Stimulated activated memory B cell treated with anti-CD40 and anti-IgM and Interleukin-4, amounts not matched to agents 10 μg/mL and 1 μg/mL and 100 μg/mL, for 72 hours (primary cell): Measurements from ENCODE around the gene ST7.

Experiments
- ATAC-seq: fragments of 150-1000 bp; cut with Tn5 transposase; 2 replicates; pipeline ENCODE4 v1.10.0; 2021
- H3K27ac Mint-ChIP-seq: one replicate; pipeline ENCODE4 v1.8.0; 2022; ENCODE audit warnings: mild to moderate bottlenecking, mixed read lengths
- H3K27me3 Mint-ChIP-seq: one replicate; pipeline ENCODE4 v1.8.0; 2022; ENCODE audit warnings: mixed read lengths
- H3K36me3 Mint-ChIP-seq: one replicate; pipeline ENCODE4 v1.8.0; 2022; ENCODE audit warnings: mixed read lengths
- H3K4me1 Mint-ChIP-seq: one replicate; pipeline ENCODE4 v1.8.0; 2022; ENCODE audit warnings: mixed read lengths
- H3K4me3 Mint-ChIP-seq: one replicate; pipeline ENCODE4 v1.8.0; 2022; ENCODE audit warnings: mild to moderate bottlenecking, moderate library complexity, mixed read lengths
- H3K9me3 Mint-ChIP-seq: one replicate; pipeline ENCODE4 v1.8.0; 2022; ENCODE audit warnings: mixed read lengths

The ST7 gene

GRCh38 chr7:117200786-117201458 is 247.6 kb downstream of the ST7 start:
- ATAC-seq, result no peak
- H3K27me3 Mint-ChIP-seq, result no peaks in the 10 kb centered on the region
- no peaks in the 10 kb centered on the region for H3K4me1 Mint-ChIP-seq
- no peak overlapping the region for H3K4me3 Mint-ChIP-seq
- no peaks in the 10 kb centered on the region for H3K9me3 Mint-ChIP-seq
- peaks cover 70% of the 10 kb centered on the region for H3K36me3 Mint-ChIP-seq
- no peak overlapping the region for H3K27ac Mint-ChIP-seq

- Mint-ChIP-seq H3K27ac (no peak overlapping the region), H3K4me1 (no peaks in the 10 kb centered on the region), H3K9me3 (no peaks in the 10 kb centered on the region), H3K36me3 (peaks cover 62% of the 10 kb centered on the region), H3K27me3 (no peaks in the 10 kb centered on the region), H3K4me3 (no peak overlapping the region)
- ATAC-seq, result no peak
These were observed 249.2 kb downstream of the ST7 start for GRCh38 chr7:117202511-117202910.

DNA sequence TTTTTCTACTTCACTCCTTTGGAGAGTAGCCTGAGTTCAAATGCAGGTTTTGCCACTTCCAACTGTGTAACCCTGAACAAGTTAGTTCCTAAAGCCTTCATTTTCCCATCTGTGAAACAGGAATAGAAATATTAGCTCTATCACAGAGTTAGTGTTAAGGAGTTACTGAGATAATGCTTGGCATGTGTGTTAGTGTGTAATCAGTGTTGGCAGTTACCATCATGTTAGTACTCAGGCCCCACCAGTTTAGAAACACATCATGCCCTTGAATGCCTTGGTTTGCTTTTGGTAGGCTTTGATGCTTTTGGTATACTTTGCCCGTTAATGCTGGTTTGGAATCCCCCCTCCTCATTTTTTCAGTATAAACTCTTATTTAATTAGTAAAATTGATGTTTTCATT is 249.9 kb downstream of the ST7 start:
- Mint-ChIP-seq H3K9me3 (no peaks in the 10 kb centered on the region), H3K4me1 (no peaks in the 10 kb centered on the region), H3K4me3 (no peak overlapping the region), H3K27me3 (no peaks in the 10 kb centered on the region), H3K36me3 (peaks cover 58% of the 10 kb centered on the region), H3K27ac (no peak overlapping the region)
- ATAC-seq, result no peak

DNA sequence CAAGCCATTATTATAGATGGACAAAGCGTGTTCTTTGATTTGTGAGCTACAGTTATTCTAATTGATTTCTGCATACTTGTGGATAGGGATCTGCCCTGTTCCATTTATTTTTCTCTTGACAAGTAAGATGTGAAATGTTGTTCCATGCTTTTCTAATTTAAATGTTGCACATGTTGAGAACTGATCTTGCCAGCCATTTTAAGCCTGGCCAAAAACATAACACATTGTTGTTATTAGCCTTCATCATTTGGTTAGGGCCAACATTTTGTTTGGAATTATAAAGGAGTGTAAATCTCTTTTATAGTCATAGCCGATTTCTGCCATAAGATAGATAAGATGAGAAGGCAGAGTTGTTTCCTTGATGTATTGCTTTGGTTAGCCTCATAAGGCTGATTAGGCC is 252.6 kb downstream of the ST7 start:
- ATAC-seq, result no peak
- no peaks in the 10 kb centered on the region for H3K27me3 Mint-ChIP-seq
- no peak overlapping the region for H3K4me3 Mint-ChIP-seq
- H3K9me3 Mint-ChIP-seq, result no peaks in the 10 kb centered on the region
- H3K36me3 Mint-ChIP-seq, result peaks cover 57% of the 10 kb centered on the region
- no peak overlapping the region for H3K27ac Mint-ChIP-seq
- H3K4me1 Mint-ChIP-seq, result no peaks in the 10 kb centered on the region

DNA sequence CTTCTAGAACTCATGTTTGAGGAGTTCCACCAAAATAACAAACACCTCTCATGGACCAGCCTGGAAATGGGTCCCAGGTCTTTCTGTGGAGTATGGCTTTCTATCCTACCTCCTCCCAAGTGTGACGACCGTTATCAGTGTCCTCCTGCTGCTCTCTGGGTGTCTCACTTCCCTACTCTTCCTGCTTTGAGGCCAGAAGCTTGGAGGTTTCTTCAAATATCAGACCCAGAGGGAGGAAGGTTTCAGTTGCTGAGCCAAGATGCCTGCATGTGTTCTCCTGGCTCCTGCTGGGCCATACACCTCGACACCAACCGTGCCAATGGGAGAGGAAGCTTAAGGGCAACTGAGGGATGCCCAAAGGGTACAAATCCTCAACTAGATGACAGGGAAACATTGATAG is 255.0 kb downstream of the ST7 start:
- Mint-ChIP-seq H3K27ac (no peak overlapping the region), H3K4me3 (no peak overlapping the region), H3K36me3 (peaks cover 49% of the 10 kb centered on the region), H3K9me3 (no peaks in the 10 kb centered on the region), H3K27me3 (no peaks in the 10 kb centered on the region), H3K4me1 (no peaks in the 10 kb centered on the region)
- ATAC-seq, result no peak

DNA sequence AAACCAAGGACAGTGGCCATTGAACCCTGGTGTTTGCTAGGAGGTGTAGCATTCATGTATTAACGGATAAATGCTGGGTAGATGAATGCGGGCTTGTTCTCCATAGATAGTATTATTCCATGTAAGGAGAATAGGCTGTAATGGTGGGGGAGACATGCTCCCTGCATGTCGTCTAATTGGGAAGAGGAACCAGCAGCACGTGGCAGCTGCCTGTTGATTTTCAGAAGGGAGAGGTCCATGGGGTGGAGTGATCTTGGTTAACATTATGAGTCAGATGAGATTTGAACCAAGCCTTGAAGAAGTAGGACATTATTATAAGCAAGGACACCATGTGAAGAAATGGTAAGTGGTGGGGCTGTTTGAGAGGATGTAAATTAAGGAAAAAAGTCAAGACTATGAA is 257.1 kb downstream of the ST7 start:
- no peak for ATAC-seq
- no peaks in the 10 kb centered on the region for H3K27me3 Mint-ChIP-seq
- H3K9me3 Mint-ChIP-seq, result no peaks in the 10 kb centered on the region
- peaks cover 41% of the 10 kb centered on the region for H3K36me3 Mint-ChIP-seq
- no peaks in the 10 kb centered on the region for H3K4me1 Mint-ChIP-seq
- no peak overlapping the region for H3K27ac Mint-ChIP-seq
- no peak overlapping the region for H3K4me3 Mint-ChIP-seq

DNA sequence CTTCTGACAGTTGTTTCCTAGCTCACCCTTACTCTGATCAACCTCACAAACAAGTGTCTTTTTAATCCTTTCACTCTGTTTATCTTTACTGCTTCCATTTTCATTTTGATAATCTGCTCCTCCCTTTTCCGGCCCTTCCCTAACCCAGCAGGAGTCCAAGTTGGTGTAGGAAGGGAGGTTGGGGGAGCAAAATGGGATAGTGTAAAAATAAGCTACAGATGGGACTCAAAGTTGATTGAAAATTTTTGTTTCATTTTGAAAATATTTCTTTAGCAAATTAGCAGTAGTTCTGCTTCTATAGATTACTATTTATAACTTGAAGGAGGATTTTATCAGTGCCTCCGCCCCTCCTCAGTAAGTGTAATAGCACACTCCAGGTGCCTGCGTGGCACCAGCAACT is 257.6 kb downstream of the ST7 start:
- Mint-ChIP-seq H3K4me1 (no peaks in the 10 kb centered on the region), H3K4me3 (no peak overlapping the region), H3K27me3 (no peaks in the 10 kb centered on the region), H3K36me3 (peaks cover 41% of the 10 kb centered on the region), H3K9me3 (no peaks in the 10 kb centered on the region), H3K27ac (no peak overlapping the region)
- no peak for ATAC-seq

- Mint-ChIP-seq H3K36me3 (peaks cover 41% of the 10 kb centered on the region), H3K27me3 (no peaks in the 10 kb centered on the region), H3K4me1 (no peaks in the 10 kb centered on the region), H3K4me3 (no peak overlapping the region), H3K9me3 (no peaks in the 10 kb centered on the region), H3K27ac (no peak overlapping the region)
- ATAC-seq, result no peak
These were observed 258.3 kb downstream of the ST7 start for GRCh38 chr7:117211614-117212013.

DNA sequence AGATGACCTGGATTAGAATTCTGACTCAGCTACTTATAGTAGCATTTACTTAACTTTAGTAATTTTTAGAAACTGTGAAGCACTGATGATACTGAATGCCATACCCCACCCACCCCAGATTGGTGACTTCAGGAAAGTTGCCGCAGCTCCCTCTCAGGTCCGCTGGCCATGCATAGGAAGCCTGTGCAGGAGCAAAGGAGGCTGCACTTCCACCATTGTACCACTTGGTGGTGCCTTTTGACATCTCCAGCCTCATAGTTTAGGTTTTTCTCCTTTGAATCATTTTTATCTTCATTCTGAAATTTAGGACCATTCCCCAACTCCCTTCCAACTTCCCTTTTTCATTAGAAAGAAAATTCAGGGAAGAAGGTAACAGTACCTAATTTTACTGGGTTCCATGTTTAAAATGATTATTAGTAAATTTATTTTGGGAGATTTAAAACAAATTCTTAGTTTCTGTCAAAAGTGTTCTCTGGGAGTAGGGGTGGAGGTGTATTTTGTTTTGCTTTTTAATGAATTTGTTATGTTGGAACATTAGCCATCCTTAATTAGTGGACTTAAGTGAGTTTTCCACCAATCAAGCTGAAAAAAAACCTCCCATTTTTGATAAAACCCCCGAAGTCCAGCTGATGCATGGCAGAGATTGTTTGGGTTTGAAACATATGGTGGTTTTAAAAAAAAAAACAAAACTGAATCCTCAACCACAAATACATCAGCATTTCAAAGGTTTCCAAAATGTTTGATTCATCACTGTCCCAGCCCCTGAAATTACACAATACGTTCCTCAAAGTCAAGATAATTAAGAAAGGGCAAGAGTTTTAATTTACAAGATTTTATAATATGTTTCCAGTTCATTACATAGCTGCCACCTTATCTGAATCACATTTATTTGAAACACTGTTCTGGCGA is 259.9 kb downstream of the ST7 start:
- H3K27ac Mint-ChIP-seq, result no peak overlapping the region
- H3K27me3 Mint-ChIP-seq, result no peaks in the 10 kb centered on the region
- ATAC-seq, result no peak
- H3K4me1 Mint-ChIP-seq, result no peaks in the 10 kb centered on the region
- peaks cover 36% of the 10 kb centered on the region for H3K36me3 Mint-ChIP-seq
- no peak overlapping the region for H3K4me3 Mint-ChIP-seq
- no peaks in the 10 kb centered on the region for H3K9me3 Mint-ChIP-seq

DNA sequence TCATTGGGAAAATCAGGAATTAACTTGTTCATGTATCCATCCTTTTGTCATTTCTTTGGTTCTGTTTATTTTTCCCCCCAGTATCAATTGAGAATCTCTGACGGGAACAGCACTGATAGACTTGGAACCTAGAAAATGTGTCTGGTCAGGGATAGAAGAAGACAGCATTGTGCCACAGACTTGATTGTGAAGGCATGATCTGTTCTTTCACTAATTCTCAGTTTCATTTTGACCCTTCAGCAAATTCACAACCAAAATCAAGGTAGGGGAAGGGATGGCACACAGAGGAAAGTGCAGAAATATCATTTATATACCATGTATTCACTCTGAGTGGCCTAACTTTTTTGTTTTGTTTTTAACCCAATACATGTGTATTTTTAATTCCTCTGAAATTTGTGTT is 262.7 kb downstream of the ST7 start:
- no peak overlapping the region for H3K4me3 Mint-ChIP-seq
- H3K36me3 Mint-ChIP-seq, result peaks cover 28% of the 10 kb centered on the region
- H3K27ac Mint-ChIP-seq, result no peak overlapping the region
- ATAC-seq, result no peak
- H3K9me3 Mint-ChIP-seq, result no peaks in the 10 kb centered on the region
- no peaks in the 10 kb centered on the region for H3K27me3 Mint-ChIP-seq
- no peaks in the 10 kb centered on the region for H3K4me1 Mint-ChIP-seq

- H3K27ac Mint-ChIP-seq, result no peak overlapping the region
- ATAC-seq, result no peak
- no peaks in the 10 kb centered on the region for H3K27me3 Mint-ChIP-seq
- no peak overlapping the region for H3K4me3 Mint-ChIP-seq
- peaks cover 26% of the 10 kb centered on the region for H3K36me3 Mint-ChIP-seq
- no peaks in the 10 kb centered on the region for H3K9me3 Mint-ChIP-seq
- H3K4me1 Mint-ChIP-seq, result no peaks in the 10 kb centered on the region
These were observed 263.3 kb downstream of the ST7 start for GRCh38 chr7:117216436-117217069.

DNA sequence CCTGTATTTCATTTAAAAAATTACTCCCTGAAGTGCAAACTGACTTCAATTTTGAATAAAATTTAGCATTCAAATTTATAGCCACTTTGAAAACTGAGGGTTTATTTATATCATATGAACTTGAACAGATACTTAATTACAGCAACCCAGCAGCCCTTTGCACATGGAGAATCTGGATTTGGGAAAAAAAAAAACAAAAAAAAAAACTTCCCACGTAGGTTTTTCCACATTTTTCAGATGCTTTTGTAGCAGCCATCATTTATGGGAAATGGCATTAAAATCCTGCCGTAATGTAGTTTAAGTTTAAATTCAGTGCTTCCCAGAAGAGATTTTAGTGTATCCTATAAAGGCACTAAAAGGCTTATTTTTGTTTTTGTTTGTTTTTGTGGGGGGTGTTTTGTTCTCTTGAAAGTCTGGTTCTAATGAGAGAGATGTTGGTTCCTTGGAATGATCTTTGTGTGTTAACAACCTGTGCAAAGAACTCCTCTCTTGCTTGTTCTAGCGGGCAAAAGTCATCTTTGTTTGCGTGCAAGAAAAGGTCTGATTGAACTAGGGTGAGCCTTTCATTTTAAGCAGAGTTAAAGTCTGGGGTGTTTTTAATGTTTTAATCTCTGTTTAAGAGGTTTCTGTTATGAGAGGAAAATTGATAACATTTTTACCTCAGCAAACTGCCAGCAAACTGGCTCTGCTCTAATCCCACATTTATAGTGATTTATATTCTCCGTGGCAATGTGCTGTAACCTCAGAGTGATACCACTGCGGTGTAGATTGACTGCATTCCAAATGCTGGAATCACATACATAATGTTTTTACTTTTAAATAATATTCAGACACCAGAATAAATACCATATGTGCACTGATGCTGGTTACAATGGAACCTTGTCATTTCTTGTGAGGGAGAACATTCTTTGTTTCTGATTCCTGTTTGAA is 264.1 kb downstream of the ST7 start:
- no peaks in the 10 kb centered on the region for H3K27me3 Mint-ChIP-seq
- no peak overlapping the region for H3K4me3 Mint-ChIP-seq
- H3K4me1 Mint-ChIP-seq, result no peaks in the 10 kb centered on the region
- no peaks in the 10 kb centered on the region for H3K9me3 Mint-ChIP-seq
- no peak overlapping the region for H3K27ac Mint-ChIP-seq
- H3K36me3 Mint-ChIP-seq, result peaks cover 26% of the 10 kb centered on the region
- ATAC-seq, result no peak

- H3K36me3 Mint-ChIP-seq, result peaks cover 37% of the 10 kb centered on the region
- H3K27ac Mint-ChIP-seq, result no peak overlapping the region
- no peaks in the 10 kb centered on the region for H3K9me3 Mint-ChIP-seq
- H3K4me1 Mint-ChIP-seq, result no peaks in the 10 kb centered on the region
- H3K27me3 Mint-ChIP-seq, result no peaks in the 10 kb centered on the region
- no peak overlapping the region for H3K4me3 Mint-ChIP-seq
- ATAC-seq, result no peak
These were observed 265.4 kb downstream of the ST7 start for GRCh38 chr7:117218700-117219099.

GRCh38 chr7:117219485-117219884 is 266.2 kb downstream of the ST7 start:
- Mint-ChIP-seq H3K4me1 (no peaks in the 10 kb centered on the region), H3K4me3 (no peak overlapping the region), H3K27ac (no peak overlapping the region), H3K27me3 (no peaks in the 10 kb centered on the region), H3K9me3 (no peaks in the 10 kb centered on the region), H3K36me3 (peaks cover 43% of the 10 kb centered on the region)
- ATAC-seq, result no peak

GRCh38 chr7:117220836-117221235 is 267.5 kb downstream of the ST7 start:
- H3K4me3 Mint-ChIP-seq, result no peak overlapping the region
- no peaks in the 10 kb centered on the region for H3K27me3 Mint-ChIP-seq
- no peak overlapping the region for H3K27ac Mint-ChIP-seq
- ATAC-seq, result no peak
- no peaks in the 10 kb centered on the region for H3K9me3 Mint-ChIP-seq
- H3K4me1 Mint-ChIP-seq, result no peaks in the 10 kb centered on the region
- peaks cover 39% of the 10 kb centered on the region for H3K36me3 Mint-ChIP-seq
